GM12892 (cell line): ENCODE results near the gene MTRR.

Experiments
- POLR2A ChIP-seq: IDR thresholded peaks from 2 replicates; pipeline ENCODE4 v1.6.1; 2011; ENCODE audit warnings: low read depth, low read length, control low read depth
- POLR2AphosphoS5 ChIP-seq: IDR thresholded peaks from 2 replicates; pipeline ENCODE4 v1.6.1; 2011; ENCODE audit warnings: low read depth, low read length, control low read depth
- TAF1 ChIP-seq: IDR thresholded peaks from 2 replicates; pipeline ENCODE4 v1.6.1; 2011; ENCODE audit warnings: low read depth, mild to moderate bottlenecking, control low read depth, low read length, borderline replicate concordance

GRCh38 chr5:7869474-7870136, 657 bp downstream of the MTRR start:
- TF ChIP-seq TAF1 = no peak
- no peak for TF ChIP-seq POLR2A
- no peak for TF ChIP-seq POLR2AphosphoS5
